OCI-LY3 (cell line): Measurements from ENCODE around the gene FPGS.

ENCODE experiments used
- H2AFZ ChIP-seq: fragments of 200-600, 300-600 bp; shearing (Covaris generic); 2 replicates; pipeline ENCODE4 v1.6.0; 2014; ENCODE audit warnings: antibody characterized with exemption, low read depth, low read length
- H3K27ac ChIP-seq: fragments of 200-600, 300-600 bp; sonication (generic); 2 replicates; pipeline ENCODE4 v1.5.1; 2014; ENCODE audit warnings: mild to moderate bottlenecking, low read length, moderate library complexity, mixed read lengths
- H3K27me3 ChIP-seq: fragments of 200-600, 300-600 bp; sonication (generic); 2 replicates; pipeline ENCODE4 v1.6.1; 2014; ENCODE audit warnings: low read depth, low read length, mixed read lengths
- H3K36me3 ChIP-seq: fragments of 200-600, 300-600 bp; sonication (generic); replicated peaks from 2 replicates; pipeline ENCODE3; 2014; ENCODE audit warnings: low read depth, low read length, mixed read lengths
- H3K4me1 ChIP-seq: fragments of 300-600, 200-600 bp; sonication (generic); 2 replicates; pipeline ENCODE4 v1.6.1; 2014; ENCODE audit warnings: low read length, mixed read lengths
- H3K4me2 ChIP-seq: fragments of 200-600, 300-600 bp; sonication (generic); 2 replicates; pipeline ENCODE4 v1.6.1; 2014; ENCODE audit warnings: low read length, mixed read lengths
- H3K4me3 ChIP-seq: fragments of 300-600, 200-600 bp; sonication (generic); 2 replicates; pipeline ENCODE4 v1.5.1; 2014; ENCODE audit warnings: antibody characterized with exemption, mild to moderate bottlenecking, low read length, moderate library complexity
- H3K79me2 ChIP-seq: fragments of 300-600, 200-600 bp; shearing (Covaris generic); 2 replicates; pipeline ENCODE4 v1.6.1; 2014; ENCODE audit warnings: mild to moderate bottlenecking, low read length, mixed read lengths
- H3K9ac ChIP-seq: fragments of 300-600, 200-600 bp; shearing (Covaris generic); 2 replicates; pipeline ENCODE4 v1.6.0; 2014; ENCODE audit warnings: mild to moderate bottlenecking, low read length, moderate library complexity
- H3K9me3 ChIP-seq: fragments of 200-600, 300-600 bp; shearing (Covaris generic); 2 replicates; pipeline ENCODE4 v1.6.1; 2014; ENCODE audit warnings: low read length, mixed read lengths; ENCODE audit not compliant: insufficient read depth
- H4K20me1 ChIP-seq: fragments of 200-600, 300-600 bp; sonication (generic); 2 replicates; pipeline ENCODE4 v1.6.1; 2016; ENCODE audit warnings: low read length, mixed read lengths; ENCODE audit not compliant: insufficient read depth
- CTCF ChIP-seq: fragments of 200-600, 300-600 bp; sonication (generic); IDR thresholded peaks from 2 replicates; pipeline ENCODE4 v1.5.1; 2014; ENCODE audit warnings: antibody characterized with exemption, low read length, low read depth
- EZH2phosphoT487 ChIP-seq: fragments of 200-600 bp; shearing (Covaris generic); IDR thresholded peaks from 2 replicates; pipeline ENCODE4 v1.6.1; 2018; ENCODE audit warnings: antibody characterized with exemption, mixed run types, low read depth

The FPGS gene

GRCh38 chr9:127791085-127791484 lies 11.6 kb upstream of the FPGS start:
- H3K9me3 ChIP-seq = no peaks in the 10 kb centered on the region
- H3K79me2 ChIP-seq = peaks cover 43% of the 10 kb centered on the region
- no peak overlapping the region for H3K4me3 ChIP-seq
- no peak overlapping the region for H2AFZ ChIP-seq
- H3K4me2 ChIP-seq = no peak overlapping the region
- TF ChIP-seq CTCF (no peak), EZH2phosphoT487 (no peak)
- no peaks in the 10 kb centered on the region for H3K27me3 ChIP-seq
- H3K27ac ChIP-seq = no peak overlapping the region
- H3K36me3 ChIP-seq = peaks cover 45% of the 10 kb centered on the region
- peaks cover 29% of the 10 kb centered on the region for H4K20me1 ChIP-seq
- peaks cover 17% of the 10 kb centered on the region for H3K4me1 ChIP-seq
- H3K9ac ChIP-seq = no peak overlapping the region

GRCh38 chr9:127792417-127793031 lies 10.2 kb upstream of the FPGS start:
- Histone ChIP-seq H3K4me2 (no peak overlapping the region), H3K4me1 (peaks cover 11% of the 10 kb centered on the region), H3K4me3 (no peak overlapping the region), H3K9ac (no peak overlapping the region), H3K9me3 (no peaks in the 10 kb centered on the region), H3K79me2 (peaks cover 29% of the 10 kb centered on the region), H3K27ac (no peak overlapping the region), H4K20me1 (peaks cover 18% of the 10 kb centered on the region), H3K36me3 (peaks cover 39% of the 10 kb centered on the region), H3K27me3 (no peaks in the 10 kb centered on the region), H2AFZ (no peak overlapping the region)
- TF ChIP-seq CTCF (no peak), EZH2phosphoT487 (no peak)

GRCh38 chr9:127793093-127793708 lies 9.5 kb upstream of the FPGS start:
- H3K27me3 ChIP-seq = no peaks in the 10 kb centered on the region
- H3K4me2 ChIP-seq = no peak overlapping the region
- peaks cover 33% of the 10 kb centered on the region for H3K36me3 ChIP-seq
- H3K4me1 ChIP-seq = peaks cover 4% of the 10 kb centered on the region; the same call in 1 of the 2 replicates
- no peaks in the 10 kb centered on the region for H3K9me3 ChIP-seq
- no peak overlapping the region for H3K27ac ChIP-seq
- H2AFZ ChIP-seq = no peak overlapping the region
- peaks cover 22% of the 10 kb centered on the region for H3K79me2 ChIP-seq
- H3K9ac ChIP-seq = no peak overlapping the region
- peaks cover 12% of the 10 kb centered on the region for H4K20me1 ChIP-seq
- H3K4me3 ChIP-seq = no peak overlapping the region
- TF ChIP-seq CTCF (no peak), EZH2phosphoT487 (no peak)

- TF ChIP-seq CTCF (no peak), EZH2phosphoT487 (no peak)
- Histone ChIP-seq H3K27me3 (no peaks in the 10 kb centered on the region), H3K4me2 (no peak overlapping the region)
These were observed 8.5 kb upstream of the FPGS start for GRCh38 chr9:127794001-127794791.

More at GRCh38 chr9:127794001-127794791, 8.5 kb upstream of the FPGS start:
- Histone ChIP-seq H3K36me3 (peaks cover 23% of the 10 kb centered on the region), H3K9ac (no peak overlapping the region), H3K27ac (no peak overlapping the region), H4K20me1 (peaks cover 7% of the 10 kb centered on the region), H2AFZ (no peak overlapping the region), H3K4me3 (no peak overlapping the region), H3K4me1 (no peaks in the 10 kb centered on the region), H3K79me2 (peaks cover 12% of the 10 kb centered on the region; the same call in 1 of the 2 replicates), H3K9me3 (no peaks in the 10 kb centered on the region)
